ENCODE data around the gene FRG1. TPM values are rescaled to one million over a fixed set of nuclear protein-coding genes. Genes with fewer than 3 reads are reported as not detected.
"Not testable (repeated sequence)": the region's sequence is repeated elsewhere in the genome, so short reads cannot be mapped to it uniquely, and the experiment has no call there.

Gene FRG1
- total and polyA plus RNA-seq, 12 donors = 20.5 to 79.0 (median 38.7) TPM

DNA sequence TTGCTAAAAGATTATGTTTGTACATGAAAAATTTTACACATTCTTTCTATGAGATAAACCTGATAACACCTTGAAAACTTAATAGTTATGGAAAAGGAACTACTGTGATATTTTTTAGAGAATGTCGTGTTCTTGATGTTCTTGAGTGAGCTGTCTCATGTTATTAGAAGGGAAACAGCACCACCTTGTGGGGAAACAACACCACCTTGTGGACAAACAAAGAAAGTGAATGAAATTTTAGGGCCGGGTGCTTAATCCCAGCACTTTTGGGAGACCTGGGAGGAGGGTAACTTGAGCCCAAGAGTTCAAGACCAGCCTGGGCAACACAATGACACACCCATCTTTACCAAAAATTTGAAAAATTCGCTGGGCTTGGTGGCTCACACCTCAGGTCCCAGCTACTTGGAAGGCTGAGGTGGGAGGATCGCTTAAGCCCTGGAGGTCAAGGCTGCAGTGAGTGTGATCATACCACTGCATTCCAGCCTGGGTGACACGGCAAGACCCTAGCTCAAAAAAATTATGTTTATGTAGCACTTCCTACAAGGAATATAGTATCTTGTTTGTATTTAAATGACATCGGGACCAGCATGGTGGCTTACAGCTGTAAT lies 36.1 kb upstream of the FRG1 start:
- TF ChIP-seq, protein P1, sequence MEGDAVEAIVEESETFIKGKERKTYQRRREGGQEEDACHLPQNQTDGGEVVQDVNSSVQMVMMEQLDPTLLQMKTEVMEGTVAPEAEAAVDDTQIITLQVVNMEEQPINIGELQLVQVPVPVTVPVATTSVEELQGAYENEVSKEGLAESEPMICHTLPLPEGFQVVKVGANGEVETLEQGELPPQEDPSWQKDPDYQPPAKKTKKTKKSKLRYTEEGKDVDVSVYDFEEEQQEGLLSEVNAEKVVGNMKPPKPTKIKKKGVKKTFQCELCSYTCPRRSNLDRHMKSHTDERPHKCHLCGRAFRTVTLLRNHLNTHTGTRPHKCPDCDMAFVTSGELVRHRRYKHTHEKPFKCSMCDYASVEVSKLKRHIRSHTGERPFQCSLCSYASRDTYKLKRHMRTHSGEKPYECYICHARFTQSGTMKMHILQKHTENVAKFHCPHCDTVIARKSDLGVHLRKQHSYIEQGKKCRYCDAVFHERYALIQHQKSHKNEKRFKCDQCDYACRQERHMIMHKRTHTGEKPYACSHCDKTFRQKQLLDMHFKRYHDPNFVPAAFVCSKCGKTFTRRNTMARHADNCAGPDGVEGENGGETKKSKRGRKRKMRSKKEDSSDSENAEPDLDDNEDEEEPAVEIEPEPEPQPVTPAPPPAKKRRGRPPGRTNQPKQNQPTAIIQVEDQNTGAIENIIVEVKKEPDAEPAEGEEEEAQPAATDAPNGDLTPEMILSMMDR (IDR thresholded peaks at IDR 0.05) = peak; percentile 55 to 76 (median 68)
- 24 to 39% (median 30%) methylated on average over 6 of the region's 6 CpGs for WGBS, 4 donors
- intact Hi-C loops (cut with DNase I); H3K9me3 ChIP-seq (replicated peaks in 1 of 3); H3K4me1 ChIP-seq (replicated peaks in 1 of 2); H3K27me3 ChIP-seq; H3K4me3 ChIP-seq; H3K27ac ChIP-seq; H3K36me3 ChIP-seq (replicated peaks in 1 of 2): not testable (repeated sequence)
- DNase-seq = peak; percentile 27 to 76 (median 42)

DNA sequence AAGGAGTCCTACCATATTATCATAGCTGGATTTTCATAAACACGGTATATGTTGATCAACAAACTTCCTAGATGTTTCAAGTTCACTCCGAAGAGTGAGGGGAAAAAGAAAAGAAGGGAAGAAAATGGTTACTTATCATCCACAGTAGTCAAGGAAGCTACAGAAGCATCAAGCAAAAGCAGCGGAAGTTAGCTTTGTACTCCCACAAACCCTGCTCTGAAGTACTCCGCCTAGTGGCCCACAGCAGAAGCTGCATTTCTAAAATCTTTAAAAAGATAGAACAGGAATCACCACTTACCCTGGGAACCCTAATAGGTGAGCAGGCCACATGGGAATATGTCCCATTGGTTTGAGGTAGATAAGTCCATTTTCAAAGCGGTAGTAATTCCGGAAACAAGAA lies 28.5 kb upstream of the FRG1 start:
- DNase-seq = no peak
- Histone ChIP-seq H3K36me3 (replicated peaks in 1 of 2) (no peaks in the 10 kb centered on the region), H3K4me3 (no peak overlapping the region), H3K9me3 (replicated peaks in 1 of 3) (no peaks in the 10 kb centered on the region), H3K27ac (no peak overlapping the region), H3K27me3 (no peaks in the 10 kb centered on the region), H3K4me1 (replicated peaks in 1 of 2) (no peaks in the 10 kb centered on the region)
- no peak for TF ChIP-seq POLR2A (IDR thresholded peaks at IDR 0.05)
- TF ChIP-seq, protein P1 (IDR thresholded peaks at IDR 0.05) = peak in 2 of 6 experiments; percentile 6 to 36
- 51 to 70% (median 52%) methylated on average over 6 of the region's 6 CpGs for WGBS, 4 donors
- intact Hi-C loops (cut with DNase I) = no loop called here

DNA sequence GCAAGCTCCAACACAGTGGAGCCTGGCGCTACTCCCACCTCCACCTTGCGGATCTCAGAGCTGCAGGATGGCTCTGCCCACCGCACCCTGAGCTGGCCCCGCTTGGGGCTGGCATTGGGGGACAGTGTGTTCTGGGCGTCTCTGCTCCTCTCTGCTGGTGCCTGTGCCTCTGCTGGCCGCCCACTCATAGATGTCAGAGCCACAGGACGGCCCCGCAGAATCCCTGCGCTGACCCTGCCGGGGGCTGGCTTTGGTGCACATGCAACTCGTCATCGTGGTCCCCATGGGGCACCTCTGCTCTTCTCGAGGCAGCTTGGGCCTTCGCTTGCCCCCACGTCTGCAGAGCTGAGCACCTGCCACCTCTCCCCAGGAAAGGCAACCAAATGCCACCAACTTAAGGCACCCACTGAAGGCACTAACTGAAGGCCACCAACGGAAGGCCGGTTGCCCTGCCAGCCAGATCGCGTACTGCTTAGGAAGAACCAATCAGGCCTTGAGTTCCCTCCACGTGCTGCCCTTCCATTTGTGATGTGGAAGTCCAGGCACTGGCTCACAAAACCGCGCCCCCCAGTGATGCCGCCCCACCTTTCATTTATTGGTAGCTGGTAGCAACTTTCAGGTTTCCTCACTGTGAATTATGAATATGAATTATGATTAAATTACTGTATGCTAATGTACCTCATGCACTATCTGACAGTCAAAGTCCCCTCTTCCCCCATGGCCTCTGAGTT lies 23.3 kb upstream of the FRG1 start:
- intact Hi-C loops (cut with DNase I) = no loop called here
- Histone ChIP-seq H3K4me1 (replicated peaks in 1 of 2) (no peaks in the 10 kb centered on the region), H3K36me3 (replicated peaks in 1 of 2) (no peaks in the 10 kb centered on the region), H3K27ac (no peak overlapping the region), H3K27me3 (no peaks in the 10 kb centered on the region), H3K9me3 (replicated peaks in 1 of 3) (peaks cover 0 to 13% (median 7%) of the 10 kb centered on the region in 3 donors), H3K4me3 (no peak overlapping the region)
- TF ChIP-seq, protein P1 (IDR thresholded peaks at IDR 0.05) = no peak
- no peak for TF ChIP-seq POLR2A (IDR thresholded peaks at IDR 0.05)
- WGBS, 4 donors = 85 to 97% (median 94%) methylated on average over 8 to 23 of the region's 23 CpGs
- DNase-seq = no peak

DNA sequence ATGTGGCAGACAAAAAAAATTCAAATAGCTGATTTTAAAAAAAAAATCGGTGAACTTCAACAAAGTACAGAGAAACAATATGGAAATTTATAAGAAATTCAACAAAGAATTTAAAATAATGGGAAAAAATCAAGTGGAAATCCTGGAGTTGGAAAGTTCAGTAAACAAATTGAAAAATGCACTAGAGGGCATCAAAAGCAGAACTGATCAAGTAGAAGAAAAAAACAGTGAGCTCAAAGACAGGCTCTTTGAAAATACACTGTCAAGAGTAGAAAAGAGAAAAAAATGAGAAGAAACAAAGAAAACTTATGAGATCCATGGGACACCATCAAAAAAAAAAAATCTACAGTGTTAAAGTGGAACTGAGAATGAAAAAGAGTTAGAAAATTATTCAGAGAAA lies 19.6 kb upstream of the FRG1 start:
- Histone ChIP-seq H3K4me3 (no peak overlapping the region), H3K27me3 (no peaks in the 10 kb centered on the region), H3K9me3 (replicated peaks in 1 of 3) (peaks cover 0 to 13% (median 12%) of the 10 kb centered on the region in 3 donors), H3K36me3 (replicated peaks in 1 of 2) (no peaks in the 10 kb centered on the region), H3K27ac (no peak overlapping the region), H3K4me1 (replicated peaks in 1 of 2) (no peaks in the 10 kb centered on the region)
- intact Hi-C loops (cut with DNase I) = no loop called here
- no peak for TF ChIP-seq POLR2A (IDR thresholded peaks at IDR 0.05)
- TF ChIP-seq, protein P1 (IDR thresholded peaks at IDR 0.05) = no peak
- WGBS, 4 donors = 75 to 97% (median 81%) methylated on average over 1 of the region's 1 CpG
- no peak for DNase-seq

DNA sequence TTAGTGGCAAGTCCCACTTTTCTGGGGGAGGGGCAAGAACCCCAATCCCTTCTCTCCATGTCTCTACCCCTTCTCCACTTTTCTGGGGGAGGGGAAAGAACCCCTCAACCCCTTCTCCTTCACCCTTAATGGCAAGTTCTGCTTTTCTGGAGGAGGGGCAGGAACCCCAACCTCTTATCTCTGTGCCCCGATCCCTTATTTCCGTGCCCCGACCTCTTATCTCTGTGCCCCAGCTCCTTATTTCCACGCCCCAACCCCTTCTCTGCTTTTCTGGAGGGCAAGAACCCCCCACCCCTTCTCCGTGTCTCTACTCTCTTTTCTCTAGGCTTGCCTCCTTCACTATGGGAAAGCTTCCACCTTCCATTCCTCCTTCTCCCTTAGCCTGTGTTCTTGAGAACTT lies 13.9 kb upstream of the FRG1 start:
- H3K36me3 ChIP-seq (replicated peaks in 1 of 2); H3K4me1 ChIP-seq (replicated peaks in 1 of 2); H3K27me3 ChIP-seq; DNase-seq; H3K27ac ChIP-seq; H3K9me3 ChIP-seq (replicated peaks in 1 of 3); H3K4me3 ChIP-seq; intact Hi-C loops (cut with DNase I): not testable (repeated sequence)
- 90 to 92% (median 92%) methylated on average over 5 of the region's 5 CpGs for WGBS, 4 donors

Data from adrenal gland (tissue), 12 donors.